Kidney capillary endothelial cell (primary cell): ENCODE measurements around the gene RALBP1.
"Not testable (repeated sequence)": the region's sequence is repeated elsewhere in the genome, so short reads cannot be mapped to it uniquely, and the experiment has no call there.

ENCODE experiments used
- DNase-seq: peaks from one replicate; pipeline ENCODE4 v3.0.0-alpha.2; 2018; ENCODE audit warnings: low spot score

RALBP1 gene

GRCh38 chr18:9454061-9454703 is 21.1 kb upstream of the RALBP1 start:
- no peak for DNase-seq

- no peak for DNase-seq
Observed at GRCh38 chr18:9455718-9456511, 19.4 kb upstream of the RALBP1 start.

GRCh38 chr18:9466127-9466526 is 9.2 kb upstream of the RALBP1 start:
- no peak for DNase-seq

- no peak for DNase-seq
Observed at GRCh38 chr18:9466846-9467245, 8.5 kb upstream of the RALBP1 start.

- DNase-seq, result no peak
Observed at GRCh38 chr18:9468998-9469397, 6.3 kb upstream of the RALBP1 start.

GRCh38 chr18:9469685-9470084 is 5.6 kb upstream of the RALBP1 start:
- DNase-seq, result peak; percentile 41

- DNase-seq, result peak; percentile 71
Observed at GRCh38 chr18:9474108-9474982, 968 bp upstream of the RALBP1 start.

- DNase-seq, result peak; percentile 6
Observed at GRCh38 chr18:9475643-9476591, 604 bp downstream of the RALBP1 start.

- not testable (repeated sequence) for DNase-seq
Observed at GRCh38 chr18:9476949-9477348, 1.6 kb downstream of the RALBP1 start.

- DNase-seq, result no peak
Observed at GRCh38 chr18:9477509-9477908, 2.2 kb downstream of the RALBP1 start.

GRCh38 chr18:9478545-9478944 is 3.2 kb downstream of the RALBP1 start:
- no peak for DNase-seq

- DNase-seq, result no peak
Observed at GRCh38 chr18:9482790-9483189, 7.5 kb downstream of the RALBP1 start.

GRCh38 chr18:9483526-9483925 is 8.2 kb downstream of the RALBP1 start:
- no peak for DNase-seq

GRCh38 chr18:9484856-9485255 is 9.5 kb downstream of the RALBP1 start:
- not testable (repeated sequence) for DNase-seq

GRCh38 chr18:9488538-9488937 is 13.2 kb downstream of the RALBP1 start:
- DNase-seq, result no peak

- no peak for DNase-seq
Observed at GRCh38 chr18:9494778-9495331, 19.5 kb downstream of the RALBP1 start.

- DNase-seq, result no peak
Observed at GRCh38 chr18:9495465-9495864, 20.2 kb downstream of the RALBP1 start.

- no peak for DNase-seq
Observed at GRCh38 chr18:9495916-9496705, 20.8 kb downstream of the RALBP1 start.

- DNase-seq, result no peak
Observed at GRCh38 chr18:9506046-9506792, 30.9 kb downstream of the RALBP1 start.
